OCI-LY7 (cell line): ENCODE results near the gene ZBED2.

ENCODE experiments used
- EZH2phosphoT487 ChIP-seq: fragments of 200-600 bp; sonication (generic); IDR thresholded peaks from 2 replicates; pipeline ENCODE4 v1.6.1; 2018; ENCODE audit warnings: low read depth, borderline replicate concordance, mild to moderate bottlenecking, mixed run types, antibody characterized with exemption, low read length, moderate library complexity, mixed read lengths
- TF ChIP-seq, protein P1 (sequence below): fragments of 200-600 bp; sonication (generic); conservative IDR thresholded peaks from 2 replicates; pipeline ENCODE4 v1.5.1; 2014; ENCODE audit warnings: mild to moderate bottlenecking, antibody characterized with exemption, low read length, moderate library complexity, mixed read lengths

DNA sequence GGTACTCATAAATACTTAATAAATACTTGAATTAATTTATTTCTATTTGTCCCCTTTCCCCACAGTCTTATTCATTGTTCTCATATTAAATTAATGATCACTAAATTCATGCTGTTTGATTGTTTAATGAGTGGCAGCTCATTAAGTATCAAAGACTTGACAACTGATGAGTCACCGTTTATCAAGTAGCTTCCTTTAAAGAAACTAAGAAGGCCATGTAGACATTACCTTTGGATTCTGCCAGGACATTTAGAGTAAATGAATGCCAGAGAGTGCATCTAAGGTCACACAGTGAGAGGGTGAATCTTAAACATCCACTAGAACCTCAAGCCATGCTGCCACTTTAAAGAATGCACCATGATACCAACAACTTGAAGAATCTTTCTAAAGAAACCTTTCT lies 23.9 kb downstream of the ZBED2 start:
- TF ChIP-seq, protein P1, sequence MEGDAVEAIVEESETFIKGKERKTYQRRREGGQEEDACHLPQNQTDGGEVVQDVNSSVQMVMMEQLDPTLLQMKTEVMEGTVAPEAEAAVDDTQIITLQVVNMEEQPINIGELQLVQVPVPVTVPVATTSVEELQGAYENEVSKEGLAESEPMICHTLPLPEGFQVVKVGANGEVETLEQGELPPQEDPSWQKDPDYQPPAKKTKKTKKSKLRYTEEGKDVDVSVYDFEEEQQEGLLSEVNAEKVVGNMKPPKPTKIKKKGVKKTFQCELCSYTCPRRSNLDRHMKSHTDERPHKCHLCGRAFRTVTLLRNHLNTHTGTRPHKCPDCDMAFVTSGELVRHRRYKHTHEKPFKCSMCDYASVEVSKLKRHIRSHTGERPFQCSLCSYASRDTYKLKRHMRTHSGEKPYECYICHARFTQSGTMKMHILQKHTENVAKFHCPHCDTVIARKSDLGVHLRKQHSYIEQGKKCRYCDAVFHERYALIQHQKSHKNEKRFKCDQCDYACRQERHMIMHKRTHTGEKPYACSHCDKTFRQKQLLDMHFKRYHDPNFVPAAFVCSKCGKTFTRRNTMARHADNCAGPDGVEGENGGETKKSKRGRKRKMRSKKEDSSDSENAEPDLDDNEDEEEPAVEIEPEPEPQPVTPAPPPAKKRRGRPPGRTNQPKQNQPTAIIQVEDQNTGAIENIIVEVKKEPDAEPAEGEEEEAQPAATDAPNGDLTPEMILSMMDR = no peak
- no peak for TF ChIP-seq EZH2phosphoT487
